ENCODE measurements around the gene PROSER2. TPM values are rescaled to one million over a fixed set of nuclear protein-coding genes. Genes with fewer than 3 reads are reported as not detected.

The PROSER2 gene
- total RNA-seq, 1 experiment from 2014 or later, result 4.1 TPM

DNA sequence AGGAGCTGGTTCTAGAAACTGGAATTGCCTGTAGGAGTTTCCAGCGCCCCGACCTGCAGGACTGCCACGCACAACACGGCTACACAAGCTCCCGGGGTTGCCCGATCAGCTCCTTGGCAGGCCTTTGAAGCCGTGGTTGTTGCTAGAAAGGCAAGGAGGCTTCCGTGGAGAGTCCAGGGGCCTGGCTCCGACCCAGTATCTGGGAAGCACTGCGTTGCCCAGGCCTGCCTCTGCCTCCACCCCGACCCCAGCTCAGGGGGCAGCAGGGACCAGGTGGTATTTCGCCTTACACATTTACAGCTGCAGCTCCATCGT is 54.4 kb downstream of the PROSER2 start:
- ChIA-PET POLR2A (interaction anchor here (0.5 to 0.6 kb wide), 2 partner anchors 80 to 271 kb away, joined by 3 read pairs; no protein-coding TSS in a partner anchor), CTCF (no interaction called here)
- H3K9me3 ChIP-seq (ENCODE audit: control insufficient read depth, insufficient read depth, low read depth, low read length), result no peaks in the 10 kb centered on the region
- no peak overlapping the region for H3K27ac ChIP-seq (ENCODE audit: low read length)
- in situ Hi-C loops (cut with HindIII; ENCODE audit: low pct_unique_long_range_greater_than_20kb, low sequenced_read_pairs) (no loop called here), intact Hi-C loops (cut with micrococcal nuclease; ENCODE audit: unreplicated experiment) (no loop called here)
- no peaks in the 10 kb centered on the region for H3K27me3 ChIP-seq (ENCODE audit: control insufficient read depth, insufficient read depth, low read length)
- ATAC-seq (no peak), DNase-seq (ENCODE audit: low read depth, low spot score) (no peak)
- TF ChIP-seq CTCF (IDR thresholded peaks at IDR 0.05) (no peak), POLR2AphosphoS5 (IDR thresholded peaks at IDR 0.05; ENCODE audit: low read depth, low read length) (no peak), TCF7L2 (IDR thresholded peaks at IDR 0.05; ENCODE audit: low read depth, low read length) (no peak), SIN3A (IDR thresholded peaks at IDR 0.05; ENCODE audit: borderline replicate concordance, insufficient read depth, low read depth, low read length) (no peak)
- TF ChIP-seq, protein P1, sequence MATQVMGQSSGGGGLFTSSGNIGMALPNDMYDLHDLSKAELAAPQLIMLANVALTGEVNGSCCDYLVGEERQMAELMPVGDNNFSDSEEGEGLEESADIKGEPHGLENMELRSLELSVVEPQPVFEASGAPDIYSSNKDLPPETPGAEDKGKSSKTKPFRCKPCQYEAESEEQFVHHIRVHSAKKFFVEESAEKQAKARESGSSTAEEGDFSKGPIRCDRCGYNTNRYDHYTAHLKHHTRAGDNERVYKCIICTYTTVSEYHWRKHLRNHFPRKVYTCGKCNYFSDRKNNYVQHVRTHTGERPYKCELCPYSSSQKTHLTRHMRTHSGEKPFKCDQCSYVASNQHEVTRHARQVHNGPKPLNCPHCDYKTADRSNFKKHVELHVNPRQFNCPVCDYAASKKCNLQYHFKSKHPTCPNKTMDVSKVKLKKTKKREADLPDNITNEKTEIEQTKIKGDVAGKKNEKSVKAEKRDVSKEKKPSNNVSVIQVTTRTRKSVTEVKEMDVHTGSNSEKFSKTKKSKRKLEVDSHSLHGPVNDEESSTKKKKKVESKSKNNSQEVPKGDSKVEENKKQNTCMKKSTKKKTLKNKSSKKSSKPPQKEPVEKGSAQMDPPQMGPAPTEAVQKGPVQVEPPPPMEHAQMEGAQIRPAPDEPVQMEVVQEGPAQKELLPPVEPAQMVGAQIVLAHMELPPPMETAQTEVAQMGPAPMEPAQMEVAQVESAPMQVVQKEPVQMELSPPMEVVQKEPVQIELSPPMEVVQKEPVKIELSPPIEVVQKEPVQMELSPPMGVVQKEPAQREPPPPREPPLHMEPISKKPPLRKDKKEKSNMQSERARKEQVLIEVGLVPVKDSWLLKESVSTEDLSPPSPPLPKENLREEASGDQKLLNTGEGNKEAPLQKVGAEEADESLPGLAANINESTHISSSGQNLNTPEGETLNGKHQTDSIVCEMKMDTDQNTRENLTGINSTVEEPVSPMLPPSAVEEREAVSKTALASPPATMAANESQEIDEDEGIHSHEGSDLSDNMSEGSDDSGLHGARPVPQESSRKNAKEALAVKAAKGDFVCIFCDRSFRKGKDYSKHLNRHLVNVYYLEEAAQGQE (IDR thresholded peaks at IDR 0.05; ENCODE audit: insufficient read depth in 1 of 2, low read depth in 2 of 2, low read length in 1 of 2), result no peak
- no TSS peak for BruUV-seq (replicated peaks)
- no peak overlapping the region for H3K4me3 ChIP-seq (ENCODE audit: low read depth in 2 of 2, low read length in 2 of 2)
- no peaks in the 10 kb centered on the region for H3K36me3 ChIP-seq (ENCODE audit: control insufficient read depth, insufficient read depth, low read length)
- H3K4me1 ChIP-seq (ENCODE audit: control insufficient read depth, insufficient read depth, low read length), result peaks cover 5% of the 10 kb centered on the region

- Histone ChIP-seq H3K4me3 (ENCODE audit: low read depth in 2 of 2, low read length in 2 of 2) (no peak overlapping the region), H3K36me3 (ENCODE audit: control insufficient read depth, insufficient read depth, low read length) (no peaks in the 10 kb centered on the region), H3K4me1 (ENCODE audit: control insufficient read depth, insufficient read depth, low read length) (peaks cover 5% of the 10 kb centered on the region), H3K9me3 (ENCODE audit: control insufficient read depth, insufficient read depth, low read depth, low read length) (no peaks in the 10 kb centered on the region), H3K27me3 (ENCODE audit: control insufficient read depth, insufficient read depth, low read length) (no peaks in the 10 kb centered on the region), H3K27ac (ENCODE audit: low read length) (no peak overlapping the region)
- CTCF ChIA-PET, result no interaction called here
- DNase-seq (ENCODE audit: low read depth, low spot score) (no peak), ATAC-seq (no peak)
- in situ Hi-C loops (cut with HindIII; ENCODE audit: low pct_unique_long_range_greater_than_20kb, low sequenced_read_pairs), result no loop called here
- POLR2A ChIA-PET, result no interaction called here
- TF ChIP-seq CTCF (IDR thresholded peaks at IDR 0.05), result no peak
- TF ChIP-seq, protein P1 (IDR thresholded peaks at IDR 0.05; ENCODE audit: insufficient read depth in 1 of 2, low read depth in 2 of 2, low read length in 1 of 2), result no peak
- BruUV-seq (replicated peaks), result no TSS peak
- intact Hi-C loops (cut with micrococcal nuclease; ENCODE audit: unreplicated experiment), result no loop called here
Measured at GRCh38 chr10:11878776-11879175, 55.6 kb downstream of the PROSER2 start.

Data from Panc1 (cell line).